Activated CD8-positive, alpha-beta memory T cell treated with anti-CD3 and anti-CD28 coated beads, Interleukin-2, amount 50 U/mL, for 1 hour (primary cell): ENCODE data around the gene SEMA3C.

Source experiments
- DNase-seq: peaks from one replicate; pipeline ENCODE4 v3.0.0-alpha.2; 2020; ENCODE audit errors: extremely low read depth

Gene SEMA3C

DNA sequence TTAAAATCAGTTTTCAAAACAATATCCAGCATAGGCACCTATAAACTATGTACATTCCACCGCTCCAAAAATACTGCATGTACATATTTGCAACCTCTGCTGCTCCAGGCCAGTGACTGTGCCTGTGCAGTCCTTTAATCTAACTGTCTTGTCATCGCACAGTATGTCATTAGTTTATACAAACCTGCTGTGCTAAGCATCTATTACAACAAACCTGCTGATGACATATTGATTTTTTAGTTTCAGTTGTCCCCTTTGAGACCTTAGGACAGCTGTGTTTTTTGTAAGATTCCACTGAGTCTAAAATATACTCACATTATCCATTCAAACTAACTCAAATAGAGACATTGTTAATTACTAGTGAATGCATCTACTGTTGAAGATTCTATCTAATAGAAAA is 33.1 kb downstream of the SEMA3C start:
- DNase-seq = no peak

DNA sequence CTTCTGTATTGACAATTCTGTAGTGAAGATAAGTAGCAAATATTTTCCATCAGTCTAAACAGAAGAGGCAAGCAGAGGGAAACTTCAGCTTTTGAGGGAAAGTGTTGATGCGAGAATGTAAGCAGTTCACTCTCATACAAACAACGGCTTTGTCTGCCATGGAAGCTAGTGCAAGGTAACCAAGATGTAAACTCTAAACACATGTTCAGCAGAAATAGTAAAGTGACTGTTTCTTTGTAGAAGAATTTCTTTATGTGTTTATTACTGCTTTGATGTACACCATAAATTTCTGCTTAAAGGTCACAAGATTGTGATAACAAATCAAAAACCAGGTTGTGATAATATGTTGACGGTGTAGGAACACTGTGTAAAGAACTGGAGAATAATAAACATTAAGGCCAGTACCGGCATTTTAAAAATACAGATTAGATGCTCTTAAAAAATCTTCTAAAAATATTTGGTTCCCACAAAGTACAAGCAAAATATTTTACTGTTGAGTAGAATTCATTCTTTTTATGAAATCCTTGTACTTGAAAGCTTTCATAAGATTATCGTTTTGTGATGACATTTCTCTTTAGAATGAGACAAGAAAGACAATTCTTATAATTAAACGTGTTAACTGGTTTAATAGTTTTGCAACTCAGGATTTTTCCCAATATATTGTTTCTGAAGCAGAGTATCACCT is 34.2 kb downstream of the SEMA3C start:
- no peak for DNase-seq

- no peak for DNase-seq
Measured at GRCh38 chr7:80883154-80884025, 35.5 kb downstream of the SEMA3C start.

DNA sequence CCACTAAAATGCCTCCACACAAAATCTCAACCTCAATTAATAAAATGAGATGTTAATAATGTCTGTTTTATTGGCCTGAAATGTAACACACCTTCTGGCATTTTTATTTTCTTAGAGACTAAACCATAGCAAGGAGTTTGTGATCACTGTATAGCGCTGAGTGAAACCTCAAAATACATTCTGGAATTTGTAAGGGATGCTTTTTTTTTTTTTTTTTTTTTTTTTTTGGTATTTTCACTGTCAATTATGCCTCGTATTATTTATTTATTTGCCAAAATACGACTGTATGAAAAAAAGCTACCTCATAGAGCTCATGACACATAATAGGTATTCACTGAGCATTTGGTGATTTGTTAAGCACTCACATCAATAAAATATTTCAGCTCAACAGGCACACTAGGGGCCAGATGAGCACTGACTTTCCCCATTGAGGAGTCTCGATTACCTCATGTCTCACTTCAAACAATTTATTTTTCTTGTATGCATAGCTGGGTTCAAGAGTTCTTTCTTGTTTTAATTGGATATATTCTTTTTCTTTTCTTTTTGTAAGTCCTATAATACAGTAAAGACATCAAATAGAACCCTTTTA is 36.5 kb downstream of the SEMA3C start:
- DNase-seq = no peak

DNA sequence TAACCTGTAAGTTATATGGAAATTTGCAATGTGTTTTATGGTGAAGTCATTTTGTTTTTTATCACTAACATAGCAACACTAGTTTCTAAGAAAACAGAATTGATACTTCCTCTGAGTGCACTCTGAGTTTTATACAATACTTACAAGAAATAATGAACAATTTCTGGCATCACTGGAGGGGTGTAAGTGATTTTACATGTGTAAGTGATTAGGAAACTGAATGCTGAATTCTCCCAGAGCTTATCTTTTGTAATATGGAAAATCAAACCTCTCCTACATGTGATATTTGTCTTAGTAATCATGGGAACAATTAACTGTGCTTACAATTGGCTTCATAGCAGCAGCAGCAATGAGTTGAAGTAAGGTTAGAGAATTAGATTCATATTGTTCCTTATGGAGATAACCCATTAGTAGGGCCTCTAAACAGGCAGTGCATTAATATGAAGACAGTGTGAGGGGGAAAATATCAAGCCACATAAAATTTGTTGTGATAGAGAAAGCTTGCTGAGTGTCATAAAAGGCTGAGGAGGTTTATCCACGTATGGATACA is 37.4 kb downstream of the SEMA3C start:
- DNase-seq = no peak

DNA sequence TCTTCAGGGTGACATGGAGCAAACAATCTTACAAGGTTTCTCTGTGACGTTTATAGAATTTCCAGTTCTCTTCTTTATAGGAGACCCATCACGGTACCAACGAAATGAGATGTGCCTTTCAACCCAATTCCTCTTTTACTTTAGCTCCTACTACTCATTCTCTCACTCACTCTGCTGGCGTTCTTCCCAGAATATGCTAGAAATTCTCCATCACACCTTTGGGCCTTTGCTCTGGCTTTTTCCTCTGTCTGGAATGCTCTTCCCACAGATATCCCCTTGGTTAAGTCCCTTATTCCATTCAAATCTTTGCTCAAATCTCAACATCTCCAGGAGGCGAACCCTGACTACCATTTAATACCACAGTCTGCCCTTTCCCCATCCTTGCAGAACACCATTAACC is 39.0 kb downstream of the SEMA3C start:
- no peak for DNase-seq

GRCh38 chr7:80876894-80877414 is 41.9 kb downstream of the SEMA3C start:
- DNase-seq = no peak

DNA sequence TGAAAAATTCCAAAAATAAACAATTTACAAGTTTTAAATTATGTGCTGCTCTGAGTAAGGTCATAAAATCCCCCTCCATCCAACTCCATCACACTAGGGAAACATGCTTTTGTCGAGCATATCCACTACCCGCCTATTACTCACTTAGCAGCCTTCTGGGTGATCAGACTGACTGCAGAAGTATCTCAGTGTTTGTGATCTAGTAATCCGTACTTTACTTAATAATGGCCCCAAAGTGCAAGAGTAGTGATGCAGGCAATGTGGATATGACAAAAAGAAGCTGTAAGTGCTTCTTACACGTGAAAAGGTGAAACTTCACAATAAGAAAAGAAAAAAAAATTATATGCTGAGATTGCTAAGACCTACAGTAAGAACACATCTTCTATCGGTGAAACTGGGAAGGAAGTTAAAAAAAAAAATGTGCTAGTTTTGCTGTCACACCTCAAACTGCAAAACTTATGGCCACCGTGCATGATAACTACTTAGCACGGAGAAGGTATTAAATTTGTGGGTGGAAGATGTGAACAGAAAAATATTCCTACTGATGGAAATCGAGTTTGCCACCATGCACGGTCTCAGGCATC is 43.2 kb downstream of the SEMA3C start:
- no peak for DNase-seq

GRCh38 chr7:80873140-80873539 is 45.7 kb downstream of the SEMA3C start:
- DNase-seq = no peak

DNA sequence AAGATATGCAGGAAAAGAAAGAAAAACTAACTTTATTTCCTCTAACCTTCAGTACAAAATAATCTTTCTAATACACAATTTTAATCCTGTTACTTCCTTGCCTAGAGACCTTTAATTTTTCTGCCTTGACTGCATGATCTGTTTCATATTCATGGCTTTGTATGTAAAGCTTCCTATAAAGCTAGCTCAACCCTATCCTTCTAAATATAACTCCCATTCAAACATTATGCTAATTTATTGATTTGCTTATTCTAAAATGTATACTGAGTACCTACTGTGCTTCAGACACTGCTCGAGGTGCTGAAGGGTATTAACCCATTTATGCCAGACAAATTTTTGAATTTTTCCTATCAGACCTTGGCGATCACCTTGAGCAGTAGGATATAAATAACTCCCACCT is 47.6 kb downstream of the SEMA3C start:
- DNase-seq = no peak

DNA sequence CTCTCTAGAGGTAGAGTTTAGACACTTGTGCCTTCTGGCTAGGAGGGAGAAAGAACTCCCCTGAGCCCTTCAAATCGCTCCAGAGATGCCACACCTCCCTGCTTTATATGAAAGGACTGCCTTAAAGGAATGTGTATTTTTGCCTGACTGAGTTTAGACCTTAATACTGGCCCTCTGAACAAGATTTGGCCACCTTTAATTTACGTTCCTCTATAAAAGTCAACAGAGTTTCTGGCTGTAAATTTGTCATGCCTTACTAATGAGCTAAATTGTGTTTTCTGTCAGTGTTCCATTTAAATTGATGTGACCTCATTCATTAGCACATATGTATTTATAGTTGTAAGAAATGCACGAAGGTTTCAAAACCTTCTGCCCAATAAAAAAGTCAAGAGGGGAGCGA is 48.0 kb downstream of the SEMA3C start:
- DNase-seq = no peak

DNA sequence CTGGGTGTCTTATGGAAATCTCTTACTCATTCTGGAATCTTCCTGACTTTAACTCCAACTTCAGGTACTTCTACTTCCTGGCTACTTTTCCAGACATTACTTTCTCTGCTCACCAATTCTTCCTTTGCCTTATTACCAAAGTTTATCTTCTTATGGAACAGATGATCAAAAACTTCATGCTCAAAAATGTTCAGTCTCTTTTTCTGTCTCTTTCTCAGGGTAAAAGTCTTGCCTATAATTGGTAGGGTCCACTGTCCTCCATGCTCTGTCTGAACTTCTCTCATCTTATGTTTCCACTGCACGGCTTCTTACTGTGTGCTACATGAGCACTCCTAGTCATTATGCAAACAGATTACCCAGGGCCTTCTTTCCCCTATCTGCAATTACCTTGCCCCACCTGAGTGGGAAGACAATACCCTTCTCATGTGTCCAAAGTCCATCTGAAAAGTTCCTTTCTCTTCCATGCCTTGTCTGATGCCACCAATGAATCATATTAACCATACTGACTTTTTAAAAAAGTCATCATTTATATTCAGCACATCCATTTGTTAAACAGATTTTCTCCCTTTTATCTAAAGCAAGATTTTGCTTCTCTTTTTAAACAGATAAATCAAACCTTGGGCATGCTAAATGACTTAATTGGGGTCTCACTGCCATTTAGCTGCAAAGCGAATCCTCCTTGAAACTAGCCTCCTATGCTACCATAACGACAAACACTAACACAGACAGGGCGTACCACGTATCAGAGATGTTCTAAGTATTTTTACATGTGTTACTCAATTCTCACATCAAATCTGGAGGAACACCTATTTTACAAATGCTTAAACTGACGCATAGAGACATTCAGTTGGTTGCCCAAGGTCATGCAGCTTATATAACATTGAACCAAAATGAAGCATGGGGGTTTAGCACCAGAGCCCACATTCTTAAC is 48.8 kb downstream of the SEMA3C start:
- DNase-seq = no peak

DNA sequence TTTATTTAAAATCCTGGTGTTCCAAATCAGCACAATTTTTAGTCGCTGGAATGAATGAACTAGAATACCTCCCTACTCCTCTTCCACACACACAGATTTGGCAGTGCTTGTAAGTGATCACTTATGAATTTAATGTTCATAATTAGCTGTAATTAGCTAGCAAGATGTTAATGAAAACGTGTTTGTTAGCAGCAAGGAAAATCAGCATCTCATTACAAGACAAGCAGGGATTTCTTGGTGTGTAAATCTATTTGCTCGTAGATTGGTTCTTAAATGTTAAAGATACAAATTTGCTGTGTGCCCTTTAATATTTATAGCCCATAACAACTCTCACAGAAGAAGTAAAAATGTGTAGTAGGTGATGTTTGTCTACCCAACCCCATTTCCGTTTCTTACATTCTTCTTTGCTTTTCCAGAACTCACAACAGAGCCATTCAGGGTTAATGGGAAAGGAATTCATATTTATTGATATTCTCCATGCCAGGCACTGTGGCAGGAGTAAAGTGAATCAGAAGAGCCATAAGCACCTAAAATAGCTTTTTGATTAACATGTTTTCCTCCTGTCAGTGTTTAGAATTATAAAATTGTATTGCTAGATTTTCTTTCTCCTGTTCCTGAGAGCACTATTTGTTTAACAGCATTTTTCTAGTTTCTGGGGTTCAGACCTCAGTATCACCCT is 49.6 kb downstream of the SEMA3C start:
- no peak for DNase-seq

DNA sequence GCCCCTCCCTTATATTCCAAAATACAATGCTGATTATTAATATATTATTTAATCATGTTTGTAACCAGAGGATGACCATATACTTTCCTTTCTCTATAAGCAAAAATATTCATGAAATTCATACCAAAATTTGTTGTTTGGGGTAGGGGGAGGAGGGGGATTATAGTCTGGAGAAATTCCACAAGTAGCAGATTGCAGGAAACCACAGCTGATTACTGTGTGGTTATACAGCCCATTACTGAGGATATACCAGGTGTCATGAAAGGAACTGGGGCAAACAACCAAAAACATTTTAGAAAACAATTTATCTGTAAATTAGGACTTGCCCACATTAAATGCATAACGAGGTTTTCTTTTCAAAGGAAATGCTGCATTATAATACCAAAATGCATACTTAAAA is 50.3 kb downstream of the SEMA3C start:
- DNase-seq = no peak

GRCh38 chr7:80860554-80860953 is 58.3 kb downstream of the SEMA3C start:
- no peak for DNase-seq

DNA sequence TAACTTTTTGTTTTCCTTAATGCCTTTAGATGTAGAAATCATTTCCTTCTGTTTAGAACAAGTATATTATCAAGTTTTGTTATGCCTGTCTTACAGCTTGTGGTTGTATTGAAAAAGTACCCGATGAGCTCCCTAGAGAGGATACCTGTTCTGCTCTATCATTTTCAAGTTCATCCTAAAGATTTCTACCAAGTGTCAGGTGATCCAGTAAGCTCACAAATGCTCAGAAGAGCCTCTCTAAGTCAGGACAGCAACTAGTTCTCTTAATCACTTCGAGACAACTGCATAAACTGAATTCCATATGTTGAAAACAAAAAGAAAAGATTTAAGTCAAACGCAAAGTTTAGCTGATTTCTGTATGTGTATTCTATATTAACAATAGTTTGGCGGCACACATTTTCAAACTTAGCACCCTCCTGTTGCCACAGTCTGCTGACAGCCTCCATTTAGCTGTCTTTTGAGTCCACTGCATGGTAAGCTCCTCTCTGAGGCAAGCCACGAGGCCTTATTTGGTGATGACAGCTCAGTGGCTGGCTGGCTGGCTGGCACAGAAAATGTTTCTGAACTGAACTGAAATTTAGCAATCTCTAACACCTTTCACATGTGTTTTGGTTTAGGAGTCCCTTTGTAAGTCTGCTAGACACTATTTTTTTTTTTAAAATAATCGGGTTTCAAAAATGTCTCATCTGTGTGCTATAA is 59.4 kb downstream of the SEMA3C start:
- no peak for DNase-seq

DNA sequence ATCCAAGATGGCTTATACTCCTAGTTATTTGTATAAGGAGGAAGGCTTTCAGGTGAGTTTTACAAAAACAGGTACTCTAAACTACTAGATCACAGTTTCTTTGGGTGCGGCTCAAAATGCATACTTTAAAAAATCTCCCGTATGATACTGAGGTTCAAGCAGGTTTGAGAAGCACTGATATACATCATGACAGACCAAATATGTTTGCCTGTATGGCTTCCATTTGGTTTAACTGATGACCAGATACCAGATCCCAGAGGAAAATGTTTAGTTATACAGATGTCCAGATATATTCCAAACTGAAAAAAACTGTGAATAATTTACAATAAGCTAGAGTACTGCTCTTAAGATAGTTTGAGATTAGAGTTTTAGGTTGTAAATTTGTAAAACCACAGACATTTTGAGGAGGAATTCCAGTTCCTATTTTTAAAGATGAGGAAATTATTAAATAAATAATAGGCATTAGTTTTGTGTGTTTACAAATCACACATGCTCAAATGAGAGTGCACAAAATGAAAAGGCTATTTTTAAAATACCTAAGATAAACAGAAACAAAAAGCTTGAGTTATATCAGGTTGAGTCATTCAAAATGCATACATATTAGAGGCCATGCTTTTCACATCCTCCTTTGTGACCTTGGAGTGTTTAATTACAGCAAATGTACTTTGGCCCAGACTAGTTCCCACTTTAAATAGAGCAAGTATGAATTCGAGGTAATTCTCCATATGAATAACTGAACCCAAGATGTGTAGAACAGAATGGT is 60.5 kb downstream of the SEMA3C start:
- no peak for DNase-seq

GRCh38 chr7:80856769-80857168 is 62.1 kb downstream of the SEMA3C start:
- no peak for DNase-seq

GRCh38 chr7:80851896-80852476 is 66.9 kb downstream of the SEMA3C start:
- DNase-seq = no peak
